Smooth muscle cell (in vitro differentiated cells): ENCODE measurements around the gene EPHB1. TPM values are rescaled to one million over a fixed set of nuclear protein-coding genes. Genes with fewer than 3 reads are reported as not detected.

Experiments used
- DNase-seq: peaks from one replicate; lab custom pipeline; 2025; ENCODE audit not compliant: unreplicated experiment; lab: John Stamatoyannopoulos, UW
- H2AFZ ChIP-seq: fragments of 200-600 bp; sonication (generic); 2 replicates; pipeline ENCODE4 v1.6.0; 2016; ENCODE audit warnings: antibody characterized with exemption, low read depth, mild to moderate bottlenecking
- H3F3A ChIP-seq: fragments of 200-600 bp; sonication (generic); 2 replicates; pipeline ENCODE4 v1.6.0; 2017; ENCODE audit warnings: antibody characterized with exemption, low read depth
- H3K27ac ChIP-seq: fragments of 200-600 bp; sonication (generic); 2 replicates; pipeline ENCODE4 v1.5.1; 2016; ENCODE audit warnings: low read depth, mild to moderate bottlenecking
- H3K27me3 ChIP-seq: fragments of 200-600 bp; sonication (generic); 2 replicates; pipeline ENCODE4 v1.6.1; 2016; ENCODE audit warnings: low read depth, mild to moderate bottlenecking
- H3K36me3 ChIP-seq: fragments of 200-600 bp; sonication (generic); 2 replicates; pipeline ENCODE4 v1.5.1; 2016; ENCODE audit warnings: low read depth
- H3K4me1 ChIP-seq: fragments of 200-600 bp; sonication (generic); 2 replicates; pipeline ENCODE4 v1.5.1; 2016; ENCODE audit warnings: low read depth
- H3K4me2 ChIP-seq: fragments of 200-600 bp; sonication (generic); 2 replicates; pipeline ENCODE4 v1.6.0; 2016; ENCODE audit warnings: mild to moderate bottlenecking
- H3K4me3 ChIP-seq: fragments of 200-600 bp; sonication (generic); 2 replicates; pipeline ENCODE4 v1.5.1; 2016; ENCODE audit warnings: mild to moderate bottlenecking
- H3K79me2 ChIP-seq: fragments of 200-600 bp; sonication (generic); 2 replicates; pipeline ENCODE4 v1.6.0; 2016; ENCODE audit warnings: low read depth, mild to moderate bottlenecking
- H3K9ac ChIP-seq: fragments of 200-600 bp; sonication (generic); 2 replicates; pipeline ENCODE4 v1.6.0; 2016; ENCODE audit warnings: low read depth
- H3K9me3 ChIP-seq: fragments of 200-600 bp; sonication (generic); replicated peaks from 2 replicates; pipeline ENCODE4 v1.5.1; 2016; ENCODE audit warnings: low read depth
- H4K20me1 ChIP-seq: fragments of 200-600 bp; sonication (generic); 2 replicates; pipeline ENCODE4 v1.6.0; 2016; ENCODE audit warnings: low read depth
- WGBS: methylation state at CpG from one replicate; pipeline ENCODE4 v1.1.7; 2016; ENCODE audit warnings: low lambda C conversion rate; 5-methylcytosine and 5-hydroxymethylcytosine counted together
- polyA plus RNA-seq: library from polyadenylated mRNA; unstranded; fragments of >200 nt; fragmentation: Nextera tagmentation; extraction: Ambion mirVana; gene quantifications from 2 replicates; pipeline ENCODE4 v1.2.1, GENCODE V29; 2016
- total RNA-seq: library from RNA; depleted of rRNA; stranded (reverse); fragments of >200 nt; gene quantifications from 2 replicates; pipeline ENCODE4 v1.2.3, GENCODE V29; 2014
- TF ChIP-seq, protein P1 (sequence below): fragments of 200-600 bp; sonication (generic); IDR thresholded peaks from 2 replicates; pipeline ENCODE4 v1.5.1; 2017; ENCODE audit warnings: borderline replicate concordance, mild to moderate bottlenecking, antibody characterized with exemption; ENCODE audit not compliant: insufficient read depth, poor library complexity, severe bottlenecking

EPHB1 gene
- total and polyA plus RNA-seq, 2 experiments from 2014 or later: 2.5 to 2.6 TPM

DNA sequence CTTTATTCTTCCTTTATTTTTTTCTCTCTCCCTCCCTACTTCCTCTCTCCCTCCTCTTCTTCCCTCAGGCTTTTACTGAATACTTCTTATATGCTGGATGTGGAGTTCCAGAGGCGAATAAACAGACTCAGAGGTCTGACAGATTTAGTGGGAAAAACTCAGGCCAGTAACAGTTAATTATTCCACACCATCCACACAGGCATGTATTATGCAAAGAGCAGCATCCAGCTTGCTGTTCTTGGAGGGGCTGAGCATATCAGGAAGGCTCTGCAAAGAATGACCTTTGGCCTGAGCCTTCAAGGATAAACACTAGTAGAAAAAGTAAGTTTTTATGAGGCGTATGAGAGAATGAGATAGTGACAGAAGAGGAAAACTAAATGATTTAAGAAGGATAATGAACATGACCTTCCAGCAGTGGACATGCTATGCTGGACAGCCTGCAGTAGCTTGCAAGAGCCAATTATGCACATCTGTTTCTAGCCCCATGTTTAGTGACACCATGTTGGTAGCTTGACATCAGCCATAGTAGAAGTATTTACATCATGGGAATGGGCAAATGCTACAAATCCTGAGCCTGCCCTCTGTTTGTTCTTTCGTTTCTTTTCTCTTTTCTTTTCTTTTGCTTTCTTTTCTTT, 387.4 kb downstream of the EPHB1 start:
- Histone ChIP-seq H3K36me3 (no peaks in the 10 kb centered on the region), H3F3A (no peaks in the 10 kb centered on the region), H2AFZ (no peak overlapping the region), H3K9me3 (no peaks in the 10 kb centered on the region), H3K4me1 (no peaks in the 10 kb centered on the region), H3K4me2 (no peak overlapping the region), H3K9ac (no peak overlapping the region), H4K20me1 (no peaks in the 10 kb centered on the region), H3K27me3 (peaks cover 2% of the 10 kb centered on the region), H3K27ac (no peak overlapping the region), H3K4me3 (no peak overlapping the region), H3K79me2 (no peaks in the 10 kb centered on the region)
- DNase-seq: no peak
- TF ChIP-seq, protein P1, sequence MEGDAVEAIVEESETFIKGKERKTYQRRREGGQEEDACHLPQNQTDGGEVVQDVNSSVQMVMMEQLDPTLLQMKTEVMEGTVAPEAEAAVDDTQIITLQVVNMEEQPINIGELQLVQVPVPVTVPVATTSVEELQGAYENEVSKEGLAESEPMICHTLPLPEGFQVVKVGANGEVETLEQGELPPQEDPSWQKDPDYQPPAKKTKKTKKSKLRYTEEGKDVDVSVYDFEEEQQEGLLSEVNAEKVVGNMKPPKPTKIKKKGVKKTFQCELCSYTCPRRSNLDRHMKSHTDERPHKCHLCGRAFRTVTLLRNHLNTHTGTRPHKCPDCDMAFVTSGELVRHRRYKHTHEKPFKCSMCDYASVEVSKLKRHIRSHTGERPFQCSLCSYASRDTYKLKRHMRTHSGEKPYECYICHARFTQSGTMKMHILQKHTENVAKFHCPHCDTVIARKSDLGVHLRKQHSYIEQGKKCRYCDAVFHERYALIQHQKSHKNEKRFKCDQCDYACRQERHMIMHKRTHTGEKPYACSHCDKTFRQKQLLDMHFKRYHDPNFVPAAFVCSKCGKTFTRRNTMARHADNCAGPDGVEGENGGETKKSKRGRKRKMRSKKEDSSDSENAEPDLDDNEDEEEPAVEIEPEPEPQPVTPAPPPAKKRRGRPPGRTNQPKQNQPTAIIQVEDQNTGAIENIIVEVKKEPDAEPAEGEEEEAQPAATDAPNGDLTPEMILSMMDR: no peak
- 76% methylated on average over 3 of the region's 3 CpGs for WGBS

- Histone ChIP-seq H2AFZ (no peak overlapping the region), H4K20me1 (no peaks in the 10 kb centered on the region), H3K36me3 (no peaks in the 10 kb centered on the region), H3K9ac (no peak overlapping the region), H3K79me2 (no peaks in the 10 kb centered on the region), H3F3A (no peaks in the 10 kb centered on the region), H3K4me2 (no peak overlapping the region), H3K27ac (no peak overlapping the region), H3K4me3 (no peak overlapping the region), H3K27me3 (peaks cover 2% of the 10 kb centered on the region), H3K4me1 (no peaks in the 10 kb centered on the region), H3K9me3 (no peaks in the 10 kb centered on the region)
- TF ChIP-seq, protein P1: no peak
- DNase-seq: no peak
- WGBS: 65% methylated on average over 2 of the region's 2 CpGs
These were observed 395.6 kb downstream of the EPHB1 start for GRCh38 chr3:135190658-135191057.

DNA sequence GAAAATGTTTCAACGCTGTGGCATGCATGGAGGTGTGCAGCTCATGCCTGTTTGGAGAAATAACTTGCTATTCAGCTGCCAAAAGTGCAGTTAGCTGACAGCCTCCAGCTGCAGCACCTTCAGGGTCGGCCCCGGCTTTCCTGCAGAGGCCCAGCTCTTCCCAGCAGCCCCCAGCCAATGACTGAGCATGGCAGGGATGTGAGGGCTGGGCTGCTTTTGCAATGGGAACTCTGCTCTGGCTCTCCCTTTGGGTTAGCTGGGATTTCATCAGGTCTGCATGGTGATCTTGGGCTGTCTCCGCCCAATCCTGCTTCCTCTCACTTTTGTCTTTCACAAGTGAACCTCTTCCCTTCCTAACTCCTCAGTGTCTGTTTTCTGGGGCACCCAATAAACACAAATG, 396.6 kb downstream of the EPHB1 start:
- Histone ChIP-seq H3F3A (no peaks in the 10 kb centered on the region), H3K27ac (no peak overlapping the region), H3K4me1 (no peaks in the 10 kb centered on the region), H2AFZ (no peak overlapping the region), H3K9ac (no peak overlapping the region), H3K9me3 (no peaks in the 10 kb centered on the region), H3K79me2 (no peaks in the 10 kb centered on the region), H3K36me3 (no peaks in the 10 kb centered on the region), H3K4me3 (no peak overlapping the region), H4K20me1 (no peaks in the 10 kb centered on the region), H3K27me3 (peaks cover 2% of the 10 kb centered on the region), H3K4me2 (no peak overlapping the region)
- 78% methylated on average over 4 of the region's 4 CpGs for WGBS
- TF ChIP-seq, protein P1: no peak
- no peak for DNase-seq

GRCh38 chr3:135192929-135193328, 397.9 kb downstream of the EPHB1 start:
- no peak for DNase-seq
- no peak overlapping the region for H3K4me3 ChIP-seq
- no peaks in the 10 kb centered on the region for H3K4me1 ChIP-seq
- H3K79me2 ChIP-seq: no peaks in the 10 kb centered on the region
- no peaks in the 10 kb centered on the region for H4K20me1 ChIP-seq
- no peaks in the 10 kb centered on the region for H3K9me3 ChIP-seq
- no peaks in the 10 kb centered on the region for H3F3A ChIP-seq
- 88% methylated on average over 3 of the region's 3 CpGs for WGBS
- H3K9ac ChIP-seq: no peak overlapping the region
- H3K4me2 ChIP-seq: no peak overlapping the region
- no peak overlapping the region for H2AFZ ChIP-seq
- no peaks in the 10 kb centered on the region for H3K36me3 ChIP-seq
- H3K27me3 ChIP-seq: no peaks in the 10 kb centered on the region
- no peak overlapping the region for H3K27ac ChIP-seq
- TF ChIP-seq, protein P1: no peak
